Measurements from ENCODE around the gene RAB5IF. TPM values are rescaled to one million over a fixed set of nuclear protein-coding genes. Genes with fewer than 3 reads are reported as not detected.
A peak's percentile ranks its signal among the peaks of the same experiment; 100 is the strongest.

Gene RAB5IF
- polyA plus RNA-seq, 1 experiment = 92.4 TPM

GRCh38 chr20:36573798-36574365 is 31.7 kb upstream of the RAB5IF start:
- CTCF ChIA-PET = interaction anchor here (1.1 to 2.1 kb wide), 5 partner anchors 17 to 346 kb away, joined by 3 to 7 read pairs (median 4); no protein-coding TSS in a partner anchor
- POLR2A ChIA-PET = no interaction called here
- no peak for TF ChIP-seq CTCF (IDR thresholded peaks at IDR 0.05; ENCODE audit: insufficient read depth, low read depth, low read length)
- DNase-seq (ENCODE audit: low read depth) = no peak
- H3K27me3 ChIP-seq (ENCODE audit: control insufficient read depth, insufficient read depth, low read length) = no peaks in the 10 kb centered on the region
- peak overlapping the region; percentile 85 for H3K4me3 ChIP-seq (ENCODE audit: low read depth, low read length)
- H3K36me3 ChIP-seq (ENCODE audit: control insufficient read depth, insufficient read depth, low read length) = peaks cover 4% of the 10 kb centered on the region

GRCh38 chr20:36574366-36575135 is 31.0 kb upstream of the RAB5IF start:
- no peaks in the 10 kb centered on the region for H3K27me3 ChIP-seq (ENCODE audit: control insufficient read depth, insufficient read depth, low read length)
- POLR2A ChIA-PET = no interaction called here
- TF ChIP-seq CTCF (IDR thresholded peaks at IDR 0.05; ENCODE audit: insufficient read depth, low read depth, low read length) = 0 out of 2 replicates have a peak, but pooled peaks have one; percentile 3
- H3K4me3 ChIP-seq (ENCODE audit: low read depth, low read length) = peak overlapping the region; percentile 85
- CTCF ChIA-PET = interaction anchor here (1.1 to 2.1 kb wide), 6 partner anchors 12 to 345 kb away, joined by 3 to 7 read pairs (median 4); no protein-coding TSS in a partner anchor
- peaks cover 4% of the 10 kb centered on the region for H3K36me3 ChIP-seq (ENCODE audit: control insufficient read depth, insufficient read depth, low read length)
- no peak for DNase-seq (ENCODE audit: low read depth)

- no peak for DNase-seq (ENCODE audit: low read depth)
- no peak overlapping the region for H3K4me3 ChIP-seq (ENCODE audit: low read depth, low read length)
- CTCF ChIA-PET = interaction anchor here (0.7 to 1.2 kb wide), 3 partner anchors 11 to 312 kb away, joined by 3 to 4 read pairs (median 3); no protein-coding TSS in a partner anchor
Measured at GRCh38 chr20:36576081-36576445, 29.5 kb upstream of the RAB5IF start.

GRCh38 chr20:36578356-36579041 is 27.1 kb upstream of the RAB5IF start:
- ChIA-PET CTCF (no interaction called here), POLR2A (no interaction called here)
- no peaks in the 10 kb centered on the region for H3K27me3 ChIP-seq (ENCODE audit: control insufficient read depth, insufficient read depth, low read length)
- no peak for DNase-seq (ENCODE audit: low read depth)
- no peak for TF ChIP-seq CTCF (IDR thresholded peaks at IDR 0.05; ENCODE audit: insufficient read depth, low read depth, low read length)
- peaks cover 16% of the 10 kb centered on the region for H3K36me3 ChIP-seq (ENCODE audit: control insufficient read depth, insufficient read depth, low read length)
- no peak overlapping the region for H3K4me3 ChIP-seq (ENCODE audit: low read depth, low read length)

More at GRCh38 chr20:36576081-36576445, 29.5 kb upstream of the RAB5IF start:
- H3K36me3 ChIP-seq (ENCODE audit: control insufficient read depth, insufficient read depth, low read length) = peaks cover 12% of the 10 kb centered on the region
- POLR2A ChIA-PET = interaction anchor here (0.6 kb wide), 1 partner anchor 115 kb away, joined by 3 read pairs; no protein-coding TSS in a partner anchor
- no peak for TF ChIP-seq CTCF (IDR thresholded peaks at IDR 0.05; ENCODE audit: insufficient read depth, low read depth, low read length)
- no peaks in the 10 kb centered on the region for H3K27me3 ChIP-seq (ENCODE audit: control insufficient read depth, insufficient read depth, low read length)

Measured in BJ (cell line).